ENCODE data around the gene ZFC3H1. TPM values are rescaled to one million over a fixed set of nuclear protein-coding genes. Genes with fewer than 3 reads are reported as not detected.
A peak's percentile ranks its signal among the peaks of the same experiment; 100 is the strongest.
"Not testable (repeated sequence)": the region's sequence is repeated elsewhere in the genome, so short reads cannot be mapped to it uniquely, and the experiment has no call there.

The ZFC3H1 gene
- total RNA-seq (10 to 100 TPM; 38.5 to 59.4 TPM), polyA plus RNA-seq (ENCODE audit: insufficient read length in 2 of 2) (10 to 100 TPM; 60.1 to 62.4 TPM)
- long read RNA-seq, donor 1, full-length matches to known transcripts = 34 of 34 reads
- long read RNA-seq, donor 1, partial matches to known transcripts = 0 of 34 reads
- long read RNA-seq, donor 1, other reads (novel, unspliced or antisense) = 0 of 34 reads
- long read RNA-seq, donor 2, partial matches to known transcripts = 0 of 1 reads
- long read RNA-seq, donor 2, other reads (novel, unspliced or antisense) = 0 of 1 reads
- long read RNA-seq, donor 3, full-length matches to known transcripts = 4 of 4 reads
- long read RNA-seq, donor 3, partial matches to known transcripts = 0 of 4 reads
- long read RNA-seq, donor 3, other reads (novel, unspliced or antisense) = 0 of 4 reads
- long read RNA-seq, donor 4, transcript ZFC3H1-205 (3 exons, 470 nt) = major isoform, 11 of 31 reads
- long read RNA-seq, donor 4, transcript ZFC3H1-209 (2 exons, 845 nt) = minor isoform, 5 of 31 reads
- long read RNA-seq, donor 4, transcript ZFC3H1-206 (2 exons, 1,771 nt) = minor isoform, 8 of 31 reads
- long read RNA-seq, donor 4, partial matches to known transcripts = 7 of 31 reads
- long read RNA-seq, donor 4, other reads (novel, unspliced or antisense) = 0 of 31 reads

GRCh38 chr12:71663561-71664410 is at the start of gene ZFC3H1, which contains the start of gene THAP2:
Gene ZFC3H1 (minus strand): TSS chr12:71663848. CDS start chr12:71663610, 238 bp downstream.
Gene THAP2 (plus strand): TSS chr12:71664301. CDS start chr12:71664510, 209 bp downstream.
- Histone ChIP-seq H3K27ac (ENCODE audit: low read depth, low read length) (peak within 1 kb of the TSS; percentile 95), H3K27me3 (ENCODE audit: control insufficient read depth, insufficient read depth, low read length) (no peaks in the 10 kb centered on the region), H3K4me3 (ENCODE audit: low read depth, low read length) (peak within 1 kb of the TSS; percentile 86), H3K36me3 (ENCODE audit: control insufficient read depth, insufficient read depth, low read length) (peaks cover 6% of the 10 kb centered on the region), H3K9me3 (ENCODE audit: control insufficient read depth, insufficient read depth, low read length) (no peaks in the 10 kb centered on the region), H3K4me1 (ENCODE audit: control insufficient read depth, insufficient read depth, low read length) (peaks cover 12% of the 10 kb centered on the region)
- DNase-seq (ENCODE audit: low read depth in 4 of 6, low spot score in 6 of 6) = peak; percentile 97 to 100 (median 98)
- 0% methylated on average over 39 of the region's 57 CpGs for WGBS (ENCODE audit: insufficient coverage)

GRCh38 chr12:71710276-71711125 is 46.9 kb upstream of the ZFC3H1 start:
- Histone ChIP-seq H3K36me3 (ENCODE audit: control insufficient read depth, insufficient read depth, low read length) (no peaks in the 10 kb centered on the region), H3K4me3 (ENCODE audit: low read depth, low read length) (no peak overlapping the region), H3K9me3 (ENCODE audit: control insufficient read depth, insufficient read depth, low read length) (peaks cover 4% of the 10 kb centered on the region), H3K27me3 (ENCODE audit: control insufficient read depth, insufficient read depth, low read length) (no peaks in the 10 kb centered on the region), H3K27ac (ENCODE audit: low read depth, low read length) (no peak overlapping the region), H3K4me1 (ENCODE audit: control insufficient read depth, insufficient read depth, low read length) (no peaks in the 10 kb centered on the region)
- 94% methylated on average over 5 of the region's 7 CpGs for WGBS (ENCODE audit: insufficient coverage)
- no peak for DNase-seq (ENCODE audit: low read depth in 4 of 6, low spot score in 6 of 6)

- WGBS (ENCODE audit: insufficient coverage) = no CpG with 5 or more reads among the region's 1 CpG
- Histone ChIP-seq H3K27me3 (ENCODE audit: control insufficient read depth, insufficient read depth, low read length) (no peaks in the 10 kb centered on the region), H3K4me3 (ENCODE audit: low read depth, low read length) (no peak overlapping the region), H3K27ac (ENCODE audit: low read depth, low read length) (no peak overlapping the region), H3K9me3 (ENCODE audit: control insufficient read depth, insufficient read depth, low read length) (no peaks in the 10 kb centered on the region), H3K36me3 (ENCODE audit: control insufficient read depth, insufficient read depth, low read length) (no peaks in the 10 kb centered on the region), H3K4me1 (ENCODE audit: control insufficient read depth, insufficient read depth, low read length) (no peaks in the 10 kb centered on the region)
- no peak for DNase-seq (ENCODE audit: low read depth in 4 of 6, low spot score in 6 of 6)
Measured at GRCh38 chr12:71708658-71709057, 45.0 kb upstream of the ZFC3H1 start.

GRCh38 chr12:71704920-71705319 is 41.3 kb upstream of the ZFC3H1 start:
- Histone ChIP-seq H3K27ac (ENCODE audit: low read depth, low read length) (no peak overlapping the region), H3K27me3 (ENCODE audit: control insufficient read depth, insufficient read depth, low read length) (no peaks in the 10 kb centered on the region), H3K4me1 (ENCODE audit: control insufficient read depth, insufficient read depth, low read length) (no peaks in the 10 kb centered on the region), H3K4me3 (ENCODE audit: low read depth, low read length) (no peak overlapping the region), H3K36me3 (ENCODE audit: control insufficient read depth, insufficient read depth, low read length) (peaks cover 4% of the 10 kb centered on the region), H3K9me3 (ENCODE audit: control insufficient read depth, insufficient read depth, low read length) (no peaks in the 10 kb centered on the region)
- WGBS (ENCODE audit: insufficient coverage) = no CpG with 5 or more reads among the region's 2 CpGs
- no peak for DNase-seq (ENCODE audit: low read depth in 4 of 6, low spot score in 6 of 6)

GRCh38 chr12:71703206-71703605 is 39.6 kb upstream of the ZFC3H1 start:
- Histone ChIP-seq H3K36me3 (ENCODE audit: control insufficient read depth, insufficient read depth, low read length) (peaks cover 16% of the 10 kb centered on the region), H3K4me1 (ENCODE audit: control insufficient read depth, insufficient read depth, low read length) (no peaks in the 10 kb centered on the region), H3K9me3 (ENCODE audit: control insufficient read depth, insufficient read depth, low read length) (no peaks in the 10 kb centered on the region), H3K4me3 (ENCODE audit: low read depth, low read length) (no peak overlapping the region), H3K27me3 (ENCODE audit: control insufficient read depth, insufficient read depth, low read length) (no peaks in the 10 kb centered on the region), H3K27ac (ENCODE audit: low read depth, low read length) (no peak overlapping the region)
- no peak for DNase-seq (ENCODE audit: low read depth in 4 of 6, low spot score in 6 of 6)
- no CpG with 5 or more reads among the region's 2 CpGs for WGBS (ENCODE audit: insufficient coverage)

- H3K27ac ChIP-seq (ENCODE audit: low read depth, low read length) = no peak overlapping the region
- no peaks in the 10 kb centered on the region for H3K4me1 ChIP-seq (ENCODE audit: control insufficient read depth, insufficient read depth, low read length)
- no peak for DNase-seq (ENCODE audit: low read depth in 4 of 6, low spot score in 6 of 6)
- no peaks in the 10 kb centered on the region for H3K9me3 ChIP-seq (ENCODE audit: control insufficient read depth, insufficient read depth, low read length)
- H3K36me3 ChIP-seq (ENCODE audit: control insufficient read depth, insufficient read depth, low read length) = peaks cover 16% of the 10 kb centered on the region
- no peaks in the 10 kb centered on the region for H3K27me3 ChIP-seq (ENCODE audit: control insufficient read depth, insufficient read depth, low read length)
- WGBS (ENCODE audit: insufficient coverage) = 100% methylated on average over 2 of the region's 5 CpGs
- H3K4me3 ChIP-seq (ENCODE audit: low read depth, low read length) = no peak overlapping the region
Measured at GRCh38 chr12:71702590-71702989, 38.9 kb upstream of the ZFC3H1 start.

GRCh38 chr12:71702181-71702580 is 38.5 kb upstream of the ZFC3H1 start:
- not testable (repeated sequence) for H3K27me3 ChIP-seq (ENCODE audit: control insufficient read depth, insufficient read depth, low read length); H3K4me1 ChIP-seq (ENCODE audit: control insufficient read depth, insufficient read depth, low read length); H3K27ac ChIP-seq (ENCODE audit: low read depth, low read length); H3K9me3 ChIP-seq (ENCODE audit: control insufficient read depth, insufficient read depth, low read length); DNase-seq (ENCODE audit: low read depth in 4 of 6, low spot score in 6 of 6); H3K4me3 ChIP-seq (ENCODE audit: low read depth, low read length)
- WGBS (ENCODE audit: insufficient coverage) = 89% methylated on average over 8 of the region's 8 CpGs
- peaks cover 16% of the 10 kb centered on the region for H3K36me3 ChIP-seq (ENCODE audit: control insufficient read depth, insufficient read depth, low read length)

GRCh38 chr12:71695782-71696181 is 32.1 kb upstream of the ZFC3H1 start:
- H3K4me3 ChIP-seq (ENCODE audit: low read depth, low read length) = no peak overlapping the region
- DNase-seq (ENCODE audit: low read depth in 4 of 6, low spot score in 6 of 6) = no peak
- no peaks in the 10 kb centered on the region for H3K4me1 ChIP-seq (ENCODE audit: control insufficient read depth, insufficient read depth, low read length)
- no peak overlapping the region for H3K27ac ChIP-seq (ENCODE audit: low read depth, low read length)
- WGBS (ENCODE audit: insufficient coverage) = no CpG with 5 or more reads among the region's 1 CpG
- H3K27me3 ChIP-seq (ENCODE audit: control insufficient read depth, insufficient read depth, low read length) = no peaks in the 10 kb centered on the region
- H3K9me3 ChIP-seq (ENCODE audit: control insufficient read depth, insufficient read depth, low read length) = no peaks in the 10 kb centered on the region
- H3K36me3 ChIP-seq (ENCODE audit: control insufficient read depth, insufficient read depth, low read length) = peaks cover 17% of the 10 kb centered on the region

Measured in spinal cord (tissue), 10 donors.